PC-3 (cell line): ENCODE data around the gene MBOAT7. TPM values are rescaled to one million over a fixed set of nuclear protein-coding genes. Genes with fewer than 3 reads are reported as not detected.
"Not testable (repeated sequence)": the region's sequence is repeated elsewhere in the genome, so short reads cannot be mapped to it uniquely, and the experiment has no call there.

Source experiments
- ATAC-seq: fragments of 200-7000 bp; cut with Tn5 transposase; 2 replicates; pipeline ENCODE4 v1.9.1; 2020; ENCODE audit warnings: mild to moderate bottlenecking, moderate library complexity
- BruUV-seq: library from RNA; stranded (reverse); fragments of 400-500 nt; replicated peaks from 2 replicates; lab custom pipeline; 2021; lab: Mats Ljungman, UMichigan
- CTCF ChIA-PET: fragments of 300-600 bp; sonication (Branson Sonifier 250); formaldehyde crosslinking; loops from one replicate; lab custom pipeline; 2022; ENCODE audit warnings: antibody characterized with exemption; lab: Charles Lee
- POLR2A ChIA-PET: fragments of 300-600 bp; sonication (Branson Sonifier 250); formaldehyde crosslinking; loops from one replicate; lab custom pipeline; 2022; ENCODE audit warnings: antibody characterized with exemption; ENCODE audit not compliant: unreplicated experiment; lab: Charles Lee
- DNase-seq: peaks from one replicate; pipeline ENCODE4 v3.0.0-alpha.2; 2015
- H2AFZ ChIP-seq: fragments of 300-600 bp; sonication (generic); 2 replicates; pipeline ENCODE4 v1.6.0; 2016; ENCODE audit warnings: antibody characterized with exemption, low read length
- H3F3A ChIP-seq: fragments of 300-600 bp; sonication (generic); one replicate; pipeline ENCODE4 v1.6.0; 2017; ENCODE audit warnings: antibody characterized with exemption, low read length, control low read depth, mild to moderate bottlenecking; ENCODE audit not compliant: unreplicated experiment
- H3K27ac ChIP-seq: fragments of 300-600 bp; sonication (generic); 2 replicates; pipeline ENCODE4 v1.5.1; 2016; ENCODE audit warnings: mild to moderate bottlenecking, low read length
- H3K27me3 ChIP-seq: fragments of 300-600 bp; sonication (generic); 2 replicates; pipeline ENCODE4 v1.6.1; 2016; ENCODE audit warnings: low read length, mixed read lengths
- H3K36me3 ChIP-seq: fragments of 300-600 bp; sonication (generic); 2 replicates; pipeline ENCODE4 v1.6.1; 2016; ENCODE audit warnings: low read depth, mixed run types, low read length, mixed read lengths
- H3K4me1 ChIP-seq: fragments of 300-600 bp; sonication (generic); 2 replicates; pipeline ENCODE4 v1.5.1; 2016; ENCODE audit warnings: low read length; ENCODE audit not compliant: insufficient read depth
- H3K4me2 ChIP-seq: fragments of 300-600 bp; sonication (generic); 2 replicates; pipeline ENCODE4 v1.6.0; 2016; ENCODE audit warnings: low read length
- H3K4me3 ChIP-seq: fragments of 300-600 bp; sonication (generic); 2 replicates; pipeline ENCODE4 v1.5.1; 2016; ENCODE audit warnings: mild to moderate bottlenecking, low read length, mixed read lengths
- H3K79me2 ChIP-seq: fragments of 300-600 bp; sonication (generic); 2 replicates; pipeline ENCODE4 v1.6.1; 2017; ENCODE audit warnings: low read length, mixed read lengths
- H3K9ac ChIP-seq: fragments of 300-600 bp; sonication (generic); 2 replicates; pipeline ENCODE4 v1.6.0; 2016; ENCODE audit warnings: mild to moderate bottlenecking, low read length
- H3K9me2 ChIP-seq: fragments of 300-600 bp; sonication (generic); replicated peaks from 2 replicates; pipeline ENCODE4 v1.6.1; 2016; ENCODE audit warnings: mixed run types, low read length, mixed read lengths
- H3K9me3 ChIP-seq: fragments of 300-600 bp; sonication (generic); 2 replicates; pipeline ENCODE4 v1.6.1; 2016; ENCODE audit warnings: low read length, mixed read lengths
- H4K20me1 ChIP-seq: fragments of 300-600 bp; sonication (generic); 2 replicates; pipeline ENCODE4 v1.6.1; 2016; ENCODE audit warnings: low read length, mixed read lengths
- EZH2 ChIP-seq: fragments of 300-600 bp; sonication (generic); IDR thresholded peaks from one replicate; pipeline ENCODE4 v1.6.1; 2017; ENCODE audit warnings: antibody characterized with exemption, mild to moderate bottlenecking, low read length; ENCODE audit not compliant: unreplicated experiment
- EZH2phosphoT487 ChIP-seq: fragments of 300-600 bp; sonication (generic); IDR thresholded peaks from 2 replicates; pipeline ENCODE4 v1.6.1; 2018; ENCODE audit warnings: mild to moderate bottlenecking, antibody characterized with exemption, low read length, borderline replicate concordance
- intact Hi-C: fragments of 100-400 bp; cut with micrococcal nuclease; formaldehyde crosslinking; loops from 2 replicates; pipeline ENCODE4 v1.9.0; 2023
- total RNA-seq: library from RNA; depleted of rRNA; stranded (reverse); fragments of >200 nt; gene quantifications from 2 replicates; pipeline ENCODE4 v1.2.3, GENCODE V29; 2014
- TF ChIP-seq, protein P1 (sequence below): fragments of 300-600 bp; sonication (generic); conservative IDR thresholded peaks from 2 replicates; pipeline ENCODE4 v1.5.1; 2017; ENCODE audit warnings: antibody characterized with exemption, low read depth, mild to moderate bottlenecking, low read length

MBOAT7 gene
- total RNA-seq, 1 experiment from 2014 or later: 231 TPM

DNA sequence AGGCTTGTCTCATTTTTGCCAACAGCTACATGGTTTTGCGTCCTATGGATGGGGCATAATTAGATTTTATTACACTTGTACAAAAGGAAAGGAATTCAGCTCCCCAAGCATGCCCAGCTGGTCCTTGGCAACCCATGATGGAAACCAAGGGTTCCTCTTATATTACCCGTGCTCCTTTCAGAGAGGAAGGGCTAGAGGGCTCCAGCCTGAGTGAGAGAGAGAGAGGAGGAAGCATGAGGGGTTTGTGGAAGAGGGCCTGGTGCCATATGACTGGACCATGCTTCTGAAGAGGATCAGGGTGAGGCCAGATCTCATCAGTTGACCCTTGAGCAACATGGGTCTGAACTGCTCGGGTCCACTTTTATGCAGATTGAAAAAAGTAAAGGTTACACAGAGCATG, 7.7 kb upstream of the MBOAT7 start:
- Histone ChIP-seq H3K4me3 (no peak overlapping the region), H3K36me3 (peaks cover 23% of the 10 kb centered on the region), H3K9me2 (no peaks in the 10 kb centered on the region), H4K20me1 (peaks cover 13% of the 10 kb centered on the region), H3K4me2 (no peak overlapping the region), H3K9me3 (no peaks in the 10 kb centered on the region), H2AFZ (no peak overlapping the region), H3K27ac (no peak overlapping the region), H3F3A (peaks cover 5% of the 10 kb centered on the region), H3K9ac (no peak overlapping the region), H3K27me3 (no peaks in the 10 kb centered on the region), H3K79me2 (peaks cover 38% of the 10 kb centered on the region), H3K4me1 (peaks cover 11% of the 10 kb centered on the region)
- BruUV-seq: no TSS peak
- POLR2A ChIA-PET: no interaction called here
- intact Hi-C loops: no loop called here
- CTCF ChIA-PET: no interaction called here
- TF ChIP-seq EZH2: no peak
- TF ChIP-seq, protein P1, sequence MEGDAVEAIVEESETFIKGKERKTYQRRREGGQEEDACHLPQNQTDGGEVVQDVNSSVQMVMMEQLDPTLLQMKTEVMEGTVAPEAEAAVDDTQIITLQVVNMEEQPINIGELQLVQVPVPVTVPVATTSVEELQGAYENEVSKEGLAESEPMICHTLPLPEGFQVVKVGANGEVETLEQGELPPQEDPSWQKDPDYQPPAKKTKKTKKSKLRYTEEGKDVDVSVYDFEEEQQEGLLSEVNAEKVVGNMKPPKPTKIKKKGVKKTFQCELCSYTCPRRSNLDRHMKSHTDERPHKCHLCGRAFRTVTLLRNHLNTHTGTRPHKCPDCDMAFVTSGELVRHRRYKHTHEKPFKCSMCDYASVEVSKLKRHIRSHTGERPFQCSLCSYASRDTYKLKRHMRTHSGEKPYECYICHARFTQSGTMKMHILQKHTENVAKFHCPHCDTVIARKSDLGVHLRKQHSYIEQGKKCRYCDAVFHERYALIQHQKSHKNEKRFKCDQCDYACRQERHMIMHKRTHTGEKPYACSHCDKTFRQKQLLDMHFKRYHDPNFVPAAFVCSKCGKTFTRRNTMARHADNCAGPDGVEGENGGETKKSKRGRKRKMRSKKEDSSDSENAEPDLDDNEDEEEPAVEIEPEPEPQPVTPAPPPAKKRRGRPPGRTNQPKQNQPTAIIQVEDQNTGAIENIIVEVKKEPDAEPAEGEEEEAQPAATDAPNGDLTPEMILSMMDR: no peak
- no peak for TF ChIP-seq EZH2phosphoT487
- ATAC-seq (no peak), DNase-seq (no peak)

DNA sequence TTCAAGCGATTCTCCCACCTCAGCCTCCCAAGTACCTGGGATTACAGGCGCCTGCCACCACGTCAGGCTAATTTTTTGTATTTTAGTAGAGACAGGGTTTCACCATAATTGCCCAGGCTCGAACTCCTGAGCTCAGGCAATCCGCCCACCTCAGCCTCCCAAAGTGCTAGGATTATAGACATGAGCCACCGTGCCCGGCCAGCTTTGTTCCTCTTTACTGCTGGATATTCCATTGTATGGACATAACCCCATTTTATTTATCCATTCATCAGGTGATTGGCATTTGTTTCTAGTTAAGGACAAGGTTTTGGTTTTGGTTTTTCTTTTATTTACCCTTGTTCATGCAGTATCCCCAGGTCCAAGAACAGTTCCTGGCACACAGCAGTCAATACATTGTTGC, 7.2 kb upstream of the MBOAT7 start:
- Histone ChIP-seq H3K4me2 (no peak overlapping the region), H3K4me1 (peaks cover 13% of the 10 kb centered on the region), H3F3A (no peaks in the 10 kb centered on the region), H3K79me2 (peaks cover 38% of the 10 kb centered on the region), H2AFZ (no peak overlapping the region), H3K27ac (no peak overlapping the region), H4K20me1 (peaks cover 7% of the 10 kb centered on the region), H3K27me3 (no peaks in the 10 kb centered on the region), H3K4me3 (no peak overlapping the region), H3K36me3 (peaks cover 17% of the 10 kb centered on the region), H3K9me3 (no peaks in the 10 kb centered on the region), H3K9me2 (no peaks in the 10 kb centered on the region), H3K9ac (no peak overlapping the region)
- BruUV-seq: no TSS peak
- intact Hi-C loops: no loop called here
- CTCF ChIA-PET: no interaction called here
- no peak for DNase-seq
- TF ChIP-seq, protein P1: no peak
- no peak for TF ChIP-seq EZH2phosphoT487
- TF ChIP-seq EZH2: no peak
- ATAC-seq: no peak
- POLR2A ChIA-PET: no interaction called here

DNA sequence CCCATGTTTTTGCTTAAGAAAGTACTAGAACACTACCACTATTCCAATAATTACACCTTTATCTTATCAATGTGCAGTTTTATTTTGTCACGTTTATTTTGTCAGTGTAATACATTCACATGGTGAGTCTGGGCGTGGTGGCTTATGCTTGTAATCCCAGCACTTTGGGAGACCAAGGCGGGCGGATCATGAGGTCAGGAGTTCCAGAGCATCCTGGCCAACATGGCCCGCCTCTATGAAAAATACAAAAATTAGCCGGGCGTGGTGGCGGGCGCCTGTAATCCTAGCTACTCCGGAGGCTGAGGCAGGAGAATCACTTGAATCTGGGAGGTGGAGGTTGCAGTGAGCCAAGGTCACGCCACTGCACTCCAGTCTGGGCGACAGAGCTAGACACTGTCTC, 5.1 kb upstream of the MBOAT7 start:
- POLR2A ChIA-PET, H4K20me1 ChIP-seq, H3K9me2 ChIP-seq, H3K27me3 ChIP-seq, intact Hi-C loops, CTCF ChIA-PET, H3F3A ChIP-seq, H3K9ac ChIP-seq, DNase-seq, BruUV-seq, H3K9me3 ChIP-seq, H3K4me2 ChIP-seq, ATAC-seq, H2AFZ ChIP-seq, H3K4me3 ChIP-seq, H3K27ac ChIP-seq, H3K4me1 ChIP-seq: not testable (repeated sequence)
- Histone ChIP-seq H3K36me3 (peaks cover 11% of the 10 kb centered on the region; the same call in 1 of the 2 replicates), H3K79me2 (peaks cover 22% of the 10 kb centered on the region)
